AG20443 (cell line): ENCODE measurements around the gene PDXDC1.
"Not testable (repeated sequence)": the region's sequence is repeated elsewhere in the genome, so short reads cannot be mapped to it uniquely, and the experiment has no call there.

ENCODE experiments used
- DNase-seq: peaks from one replicate; pipeline ENCODE4 v3.0.0; 2012; ENCODE audit warnings: low spot score, mixed read lengths

PDXDC1 gene

DNA sequence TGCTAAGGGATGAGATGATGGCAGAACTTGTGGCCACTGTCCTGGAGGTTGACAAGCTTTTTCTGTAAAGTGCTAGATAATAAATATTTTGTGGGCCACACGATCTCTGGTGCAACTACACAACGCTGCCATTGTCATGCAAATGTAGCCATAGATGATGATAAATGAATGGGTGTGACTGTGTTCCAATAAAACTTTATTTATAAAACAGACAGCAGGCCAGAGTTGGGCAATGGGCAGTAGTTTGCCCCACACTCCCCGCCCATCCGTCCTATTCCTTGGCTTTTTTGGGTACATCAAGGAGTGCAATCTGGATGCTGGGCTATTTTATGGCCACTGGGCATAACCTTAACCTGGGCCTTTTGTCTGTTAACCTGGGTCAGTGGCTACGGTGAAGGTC lies 184.8 kb downstream of the PDXDC1 start:
- DNase-seq: not testable (repeated sequence)

DNA sequence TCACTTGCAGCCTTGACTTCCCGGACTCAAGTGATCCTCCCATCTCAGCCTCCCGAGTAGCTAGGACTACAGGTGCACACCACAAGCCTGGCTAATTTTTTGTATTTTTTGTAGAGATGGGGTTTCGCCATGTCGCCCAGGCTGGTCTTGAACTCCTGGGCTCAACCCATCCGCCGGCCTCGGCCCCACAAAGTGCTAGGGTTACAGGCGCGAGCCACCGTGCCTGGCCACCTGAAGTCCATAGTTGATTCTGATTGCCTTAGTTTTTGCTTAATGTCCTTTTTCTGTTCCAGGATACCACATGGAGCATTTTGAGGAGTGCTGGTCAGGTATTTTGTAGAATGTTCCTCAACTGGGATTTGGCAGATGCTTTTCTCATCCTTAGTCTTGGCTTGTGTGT lies 185.7 kb downstream of the PDXDC1 start:
- DNase-seq: not testable (repeated sequence)

DNA sequence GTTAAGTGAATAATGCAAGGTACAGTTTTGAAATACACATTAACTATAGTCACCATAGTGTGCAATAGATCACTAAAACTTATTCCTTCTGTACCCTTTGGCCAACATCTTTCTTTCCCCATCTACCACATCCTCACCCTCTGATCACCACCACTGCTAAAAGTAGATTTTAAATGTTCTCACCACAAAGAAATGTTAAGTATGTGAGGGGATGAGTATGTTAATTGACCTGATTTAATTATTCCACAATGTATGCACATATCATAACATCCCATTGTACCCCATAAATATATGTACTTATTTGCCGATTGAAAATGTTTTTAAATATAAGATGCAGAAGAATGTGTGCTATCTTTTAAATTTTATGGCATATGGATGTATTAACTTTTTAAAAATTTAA lies 188.2 kb downstream of the PDXDC1 start:
- not testable (repeated sequence) for DNase-seq

GRCh38 chr16:15166177-15166576 lies 191.4 kb downstream of the PDXDC1 start:
- DNase-seq: not testable (repeated sequence)

GRCh38 chr16:15168303-15168702 lies 193.5 kb downstream of the PDXDC1 start:
- not testable (repeated sequence) for DNase-seq

DNA sequence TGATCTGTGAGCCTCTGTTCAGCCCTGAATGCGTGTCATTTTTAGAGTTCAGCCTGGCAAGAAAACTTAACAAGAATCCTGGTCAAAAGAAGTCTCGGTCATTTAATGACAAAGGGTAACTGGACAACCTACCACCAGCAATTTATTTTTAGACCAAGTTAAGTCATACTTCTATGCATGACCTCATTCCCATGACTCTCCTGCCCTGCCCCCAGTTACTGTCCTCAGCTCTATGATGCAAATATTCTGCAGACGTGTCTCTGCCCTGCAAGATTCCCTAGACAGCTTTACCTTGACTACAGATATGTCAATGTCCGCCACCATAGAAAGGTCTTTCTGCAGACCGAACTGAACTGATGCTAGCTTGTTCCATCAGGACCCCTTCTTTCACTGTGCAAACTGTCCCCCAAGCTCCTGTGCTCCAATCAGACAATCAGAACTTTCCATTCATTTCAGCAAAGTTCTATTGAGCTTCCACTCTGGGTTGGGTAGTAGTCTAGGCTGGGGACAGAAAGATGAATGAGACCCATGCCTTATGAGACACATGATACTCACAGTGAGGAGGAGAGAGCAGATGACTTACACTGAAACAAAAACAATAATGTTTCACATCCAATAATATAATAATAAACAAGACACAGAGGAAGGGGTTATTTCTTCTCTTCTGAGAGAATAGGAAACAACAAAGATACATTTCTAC lies 194.3 kb downstream of the PDXDC1 start:
- not testable (repeated sequence) for DNase-seq

- DNase-seq: not testable (repeated sequence)
Measured at GRCh38 chr16:15179909-15180308, 205.1 kb downstream of the PDXDC1 start.

DNA sequence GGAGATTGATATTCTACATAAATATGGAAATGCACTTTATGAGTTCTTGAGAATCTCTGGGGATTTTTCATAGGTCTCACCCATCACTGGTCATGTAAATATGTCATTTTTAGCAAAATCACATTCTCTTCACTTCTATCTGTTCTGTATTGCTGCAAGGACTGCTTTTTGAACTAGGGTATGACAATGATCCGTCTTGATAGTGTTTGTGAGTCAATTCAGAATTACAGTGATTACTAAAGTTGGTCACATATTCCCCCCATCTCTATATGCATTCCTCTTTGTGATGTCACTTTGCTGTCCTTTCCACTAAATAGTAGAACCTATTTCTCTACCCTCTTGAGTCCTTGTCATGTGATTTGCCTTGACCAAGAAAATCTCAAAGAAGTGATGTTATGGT lies 206.1 kb downstream of the PDXDC1 start:
- DNase-seq: not testable (repeated sequence)

- not testable (repeated sequence) for DNase-seq
Measured at GRCh38 chr16:15184000-15184399, 209.2 kb downstream of the PDXDC1 start.
